BLaER1 treated with 17β-estradiol and CSF1 and Interleukin-3, amounts not matched to agents 10 nM and 100 nM (cell line): ENCODE data around the gene THRAP3.

Experiments used
- H3K27ac ChIP-seq, 11 experiments: shearing (Covaris generic); formaldehyde crosslinking; 2 replicates each; pipeline ENCODE4 v1.8.1; 2022
- H3K27me3 ChIP-seq, 11 experiments: shearing (Covaris generic); formaldehyde crosslinking; 2 replicates each; pipeline ENCODE4 v1.8.1; 2022
- H3K36me3 ChIP-seq, 11 experiments: shearing (Covaris generic); formaldehyde crosslinking; 2 replicates each; pipeline ENCODE4 v1.8.1; 2022
- H3K4me1 ChIP-seq, 10 experiments: shearing (Covaris generic); formaldehyde crosslinking; 2 replicates each; pipeline ENCODE4 v1.8.1; 2022
- H3K4me2 ChIP-seq, 11 experiments: shearing (Covaris generic); formaldehyde crosslinking; 2 replicates each; pipeline ENCODE4 v1.8.1; 2022
- H3K4me3 ChIP-seq, 10 experiments: shearing (Covaris generic); formaldehyde crosslinking; 2 replicates each; pipeline ENCODE4 v1.8.1; 2022
- H3K9ac ChIP-seq, 11 experiments: shearing (Covaris generic); formaldehyde crosslinking; 2 replicates each; pipeline ENCODE4 v1.8.1; 2022
- H3K9me3 ChIP-seq, 11 experiments: shearing (Covaris generic); formaldehyde crosslinking; replicated peaks in 1 of 11; 2 replicates each; pipeline ENCODE4 v1.8.1; 2022
- H4K20me1 ChIP-seq, 11 experiments: shearing (Covaris generic); formaldehyde crosslinking; 2 replicates each; pipeline ENCODE4 v1.8.1; 2022
- Cebpa-rat ChIP-seq, 11 experiments: shearing (Covaris generic); IDR thresholded peaks; 2 replicates each; pipeline ENCODE4 v1.8.1; 2022

THRAP3 gene

GRCh38 chr1:36276688-36277087 is 52.4 kb downstream of the THRAP3 start:
- no peak overlapping the region for H3K4me3 ChIP-seq
- H3K4me1 ChIP-seq: no peaks in the 10 kb centered on the region; a peak in 2 of 20 replicates
- H3K9ac ChIP-seq: no peak overlapping the region
- peaks cover 52 to 94% (median 70%) of the 10 kb centered on the region in 11 experiments for H3K36me3 ChIP-seq
- no peaks in the 10 kb centered on the region for H3K27me3 ChIP-seq
- H3K27ac ChIP-seq: no peak overlapping the region
- TF ChIP-seq Cebpa-rat (IDR thresholded peaks at IDR 0.05): no peak
- H4K20me1 ChIP-seq: peaks cover 34 to 95% (median 91%) of the 10 kb centered on the region in 11 experiments; a peak in 21 of 22 replicates
- no peak overlapping the region for H3K4me2 ChIP-seq
- H3K9me3 ChIP-seq: no peaks in the 10 kb centered on the region

- Histone ChIP-seq H4K20me1 (peaks cover 44 to 94% (median 89%) of the 10 kb centered on the region in 11 experiments; a peak in 21 of 22 replicates), H3K36me3 (peaks cover 52 to 94% (median 70%) of the 10 kb centered on the region in 11 experiments), H3K27me3 (no peaks in the 10 kb centered on the region), H3K4me3 (no peak overlapping the region), H3K4me2 (no peak overlapping the region), H3K9me3 (no peaks in the 10 kb centered on the region), H3K4me1 (no peaks in the 10 kb centered on the region; a peak in 2 of 20 replicates), H3K9ac (no peak overlapping the region), H3K27ac (0 out of 22 replicates have a peak overlapping the region, but pooled peaks of 1 of the 11 experiments have one; percentile 4)
- no peak for TF ChIP-seq Cebpa-rat (IDR thresholded peaks at IDR 0.05)
These were observed 55.0 kb downstream of the THRAP3 start for GRCh38 chr1:36279110-36279788.

- Histone ChIP-seq H3K36me3 (peaks cover 53 to 94% (median 72%) of the 10 kb centered on the region in 11 experiments), H3K4me1 (no peaks in the 10 kb centered on the region; a peak in 2 of 20 replicates), H3K9me3 (no peaks in the 10 kb centered on the region), H3K27me3 (no peaks in the 10 kb centered on the region), H3K9ac (peak overlapping the region in 1 of 11 experiments; percentile 48; a peak in 1 of 22 replicates), H3K4me2 (no peak overlapping the region), H3K27ac (0 out of 22 replicates have a peak overlapping the region, but pooled peaks of 2 of the 11 experiments have one; percentile 2 to 4), H3K4me3 (no peak overlapping the region), H4K20me1 (peaks cover 45 to 96% (median 93%) of the 10 kb centered on the region in 11 experiments; a peak in 21 of 22 replicates)
- no peak for TF ChIP-seq Cebpa-rat (IDR thresholded peaks at IDR 0.05)
These were observed 55.6 kb downstream of the THRAP3 start for GRCh38 chr1:36279789-36280296.

GRCh38 chr1:36284061-36284460 is 59.8 kb downstream of the THRAP3 start:
- no peak overlapping the region for H3K4me2 ChIP-seq
- peaks cover 58 to 100% (median 90%) of the 10 kb centered on the region in 11 experiments; a peak in 21 of 22 replicates for H4K20me1 ChIP-seq
- no peak for TF ChIP-seq Cebpa-rat (IDR thresholded peaks at IDR 0.05)
- H3K9ac ChIP-seq: no peak overlapping the region; a peak in 1 of 22 replicates
- no peaks in the 10 kb centered on the region for H3K27me3 ChIP-seq
- H3K36me3 ChIP-seq: peaks cover 82 to 99% (median 91%) of the 10 kb centered on the region in 11 experiments
- no peak overlapping the region for H3K4me3 ChIP-seq
- no peaks in the 10 kb centered on the region for H3K9me3 ChIP-seq
- no peak overlapping the region for H3K27ac ChIP-seq
- H3K4me1 ChIP-seq: peaks cover 4 to 22% (median 18%) of the 10 kb centered on the region in 10 experiments; a peak in 17 of 20 replicates

- Histone ChIP-seq H3K36me3 (peaks cover 87 to 99% (median 92%) of the 10 kb centered on the region in 11 experiments), H3K9ac (no peak overlapping the region; a peak in 2 of 22 replicates), H3K27ac (no peak overlapping the region), H3K4me1 (peaks cover 4 to 22% (median 18%) of the 10 kb centered on the region in 10 experiments; a peak in 17 of 20 replicates), H3K4me2 (no peak overlapping the region), H3K27me3 (no peaks in the 10 kb centered on the region), H4K20me1 (peaks cover 57 to 100% (median 90%) of the 10 kb centered on the region in 11 experiments; a peak in 21 of 22 replicates), H3K4me3 (no peak overlapping the region), H3K9me3 (no peaks in the 10 kb centered on the region)
- no peak for TF ChIP-seq Cebpa-rat (IDR thresholded peaks at IDR 0.05)
These were observed 60.3 kb downstream of the THRAP3 start for GRCh38 chr1:36284517-36284916.

- H3K4me3 ChIP-seq: no peak overlapping the region
- peaks cover 4 to 22% (median 18%) of the 10 kb centered on the region in 10 experiments; a peak in 17 of 20 replicates for H3K4me1 ChIP-seq
- no peak overlapping the region for H3K9ac ChIP-seq
- peaks cover 51 to 100% (median 90%) of the 10 kb centered on the region in 11 experiments; a peak in 21 of 22 replicates for H4K20me1 ChIP-seq
- H3K27ac ChIP-seq: peak overlapping the region in 1 of 11 experiments; percentile 1; a peak in 2 of 22 replicates
- H3K36me3 ChIP-seq: peaks cover 89 to 99% (median 93%) of the 10 kb centered on the region in 11 experiments
- H3K9me3 ChIP-seq: no peaks in the 10 kb centered on the region
- H3K4me2 ChIP-seq: peak overlapping the region in 1 of 11 experiments; percentile 21; a peak in 1 of 22 replicates
- no peak for TF ChIP-seq Cebpa-rat (IDR thresholded peaks at IDR 0.05)
- H3K27me3 ChIP-seq: no peaks in the 10 kb centered on the region
These were observed 61.3 kb downstream of the THRAP3 start for GRCh38 chr1:36285443-36286101.

- Histone ChIP-seq H3K27ac (peak overlapping the region in 1 of 11 experiments; percentile 11; a peak in 2 of 22 replicates), H3K4me3 (no peak overlapping the region), H3K9ac (peak overlapping the region in 2 of 11 experiments; percentile 2 to 16; a peak in 3 of 22 replicates), H3K36me3 (peaks cover 93 to 99% (median 96%) of the 10 kb centered on the region in 11 experiments), H3K4me2 (peak overlapping the region in 7 of 11 experiments; percentile 40 to 78 (median 62); a peak in 9 of 22 replicates), H3K27me3 (no peaks in the 10 kb centered on the region), H3K4me1 (peaks cover 4 to 22% (median 18%) of the 10 kb centered on the region in 10 experiments; a peak in 17 of 20 replicates), H4K20me1 (peaks cover 44 to 100% (median 89%) of the 10 kb centered on the region in 11 experiments; a peak in 21 of 22 replicates), H3K9me3 (no peaks in the 10 kb centered on the region)
- no peak for TF ChIP-seq Cebpa-rat (IDR thresholded peaks at IDR 0.05)
These were observed 62.6 kb downstream of the THRAP3 start for GRCh38 chr1:36286802-36287201.

- Histone ChIP-seq H3K27me3 (no peaks in the 10 kb centered on the region), H3K36me3 (peaks cover 93 to 99% (median 96%) of the 10 kb centered on the region in 11 experiments), H3K9ac (peak overlapping the region in 3 of 11 experiments; percentile 2 to 16 (median 6); a peak in 2 of 22 replicates), H3K4me2 (peak overlapping the region in 9 of 11 experiments; percentile 10 to 78 (median 59); a peak in 17 of 22 replicates), H4K20me1 (peaks cover 36 to 100% (median 83%) of the 10 kb centered on the region in 11 experiments; a peak in 21 of 22 replicates), H3K4me3 (no peak overlapping the region), H3K9me3 (no peaks in the 10 kb centered on the region), H3K4me1 (peaks cover 4 to 22% (median 18%) of the 10 kb centered on the region in 10 experiments; a peak in 17 of 20 replicates), H3K27ac (peak overlapping the region in 2 of 11 experiments; percentile 1 to 25; a peak in 3 of 22 replicates)
- TF ChIP-seq Cebpa-rat (IDR thresholded peaks at IDR 0.05): no peak
These were observed 63.4 kb downstream of the THRAP3 start for GRCh38 chr1:36287595-36287994.
